PFSK-1 (cell line): ENCODE measurements around the gene DOCK8.

Experiments used
- FOXP2 ChIP-seq: optimal IDR thresholded peaks from 2 replicates; pipeline ENCODE3; 2011; ENCODE audit warnings: borderline replicate concordance, control low read depth, inconsistent platforms; ENCODE audit not compliant: insufficient read depth; ENCODE audit errors: extremely low read length, extremely low read depth
- POLR2AphosphoS5 ChIP-seq: IDR thresholded peaks from 2 replicates; pipeline ENCODE4 v1.6.1; 2012; ENCODE audit warnings: low read depth, mild to moderate bottlenecking, control low read depth, low read length, moderate library complexity
- REST ChIP-seq, 2 experiments: IDR thresholded peaks; 2 replicates each; pipeline versions ENCODE4 v1.6.1 to v1.8.0; 2011 to 2012; ENCODE audit warnings: low read depth in 2 of 2, low read length in 2 of 2, control low read depth in 1 of 2, inconsistent platforms in 1 of 2, mild to moderate bottlenecking in 1 of 2, moderate library complexity in 1 of 2; ENCODE audit not compliant: insufficient read depth in 1 of 2
- SIN3A ChIP-seq: IDR thresholded peaks from 2 replicates; pipeline ENCODE4 v1.6.1; 2012; ENCODE audit warnings: mild to moderate bottlenecking, low read length, moderate library complexity, borderline replicate concordance; ENCODE audit not compliant: insufficient read depth
- TAF1 ChIP-seq: IDR thresholded peaks from 2 replicates; pipeline ENCODE4 v1.6.1; 2012; ENCODE audit warnings: low read length, control low read depth, borderline replicate concordance; ENCODE audit not compliant: insufficient read depth

The DOCK8 gene

GRCh38 chr9:378263-378662, 163.6 kb downstream of the DOCK8 start:
- TF ChIP-seq SIN3A (no peak), REST (IDR thresholded peaks at IDR 0.05; ENCODE audit: insufficient read depth in 1 of 2, low read depth in 2 of 2, low read length in 2 of 2) (no peak), POLR2AphosphoS5 (no peak), TAF1 (no peak), FOXP2 (no peak)

- TF ChIP-seq TAF1 = no peak
- TF ChIP-seq SIN3A = no peak
- TF ChIP-seq REST (IDR thresholded peaks at IDR 0.05; ENCODE audit: insufficient read depth in 1 of 2, low read depth in 2 of 2, low read length in 2 of 2) = no peak
- no peak for TF ChIP-seq POLR2AphosphoS5
These were observed 167.7 kb downstream of the DOCK8 start for GRCh38 chr9:382383-382782.

GRCh38 chr9:385818-386398, 171.2 kb downstream of the DOCK8 start:
- TF ChIP-seq SIN3A (no peak), POLR2AphosphoS5 (no peak)

GRCh38 chr9:389159-389558, 174.5 kb downstream of the DOCK8 start:
- no peak for TF ChIP-seq TAF1
- no peak for TF ChIP-seq SIN3A
- TF ChIP-seq POLR2AphosphoS5 = no peak
- TF ChIP-seq REST (IDR thresholded peaks at IDR 0.05; ENCODE audit: insufficient read depth in 1 of 2, low read depth in 2 of 2, low read length in 2 of 2) = no peak

- TF ChIP-seq TAF1 (no peak), SIN3A (no peak), REST (IDR thresholded peaks at IDR 0.05; ENCODE audit: insufficient read depth in 1 of 2, low read depth in 2 of 2, low read length in 2 of 2) (no peak), FOXP2 (no peak), POLR2AphosphoS5 (no peak)
These were observed 175.1 kb downstream of the DOCK8 start for GRCh38 chr9:389758-390157.
